ENCODE measurements around the gene WNT7B. TPM values are rescaled to one million over a fixed set of nuclear protein-coding genes. Genes with fewer than 3 reads are reported as not detected.

WNT7B gene
- total and polyA plus RNA-seq, 10 donors, result not detected

DNA sequence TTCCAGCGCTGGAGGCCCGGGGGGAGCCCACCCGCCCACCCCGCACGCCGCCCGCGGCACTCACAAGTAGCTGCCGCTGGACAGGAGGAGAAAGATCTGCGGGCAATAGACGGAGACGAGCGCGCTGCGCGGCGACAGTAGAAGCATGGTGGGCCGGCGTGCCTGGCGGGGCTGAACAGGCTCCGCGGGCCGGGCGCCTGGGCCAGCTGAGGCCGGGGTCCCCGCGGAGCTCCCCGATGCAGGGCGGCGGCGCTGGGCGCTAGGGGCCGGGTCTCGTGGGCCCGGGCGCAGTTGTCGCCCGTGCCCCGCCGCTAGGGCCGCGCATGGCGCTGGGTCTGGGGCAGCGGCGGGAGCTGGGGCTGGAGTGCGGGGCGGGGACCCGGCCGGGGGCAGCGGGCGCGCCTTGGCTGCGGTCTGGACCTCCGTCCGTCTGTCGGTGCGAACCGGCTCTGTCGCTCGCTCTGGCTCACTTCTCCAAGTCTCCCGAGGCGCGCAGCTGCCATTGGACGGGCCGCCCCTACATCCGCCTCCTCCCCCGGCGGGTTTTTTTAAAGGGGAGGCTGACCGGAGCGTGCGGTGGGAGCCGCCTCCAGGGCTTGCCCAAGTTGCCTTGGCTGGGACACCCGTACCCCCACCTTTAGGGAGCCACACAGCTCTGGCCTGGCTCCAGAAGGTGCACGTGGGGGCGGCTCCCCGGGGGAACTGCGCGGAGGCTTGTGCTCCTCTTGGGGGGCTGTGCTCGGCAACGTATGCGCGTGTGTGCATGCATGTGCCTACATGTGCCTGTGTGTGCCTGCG lies 4.7 kb downstream of the WNT7B start:
- WGBS, 5 donors, result 11 to 44% (median 13%) methylated on average over 15 to 83 of the region's 83 CpGs
- Histone ChIP-seq H3K4me3 (peak overlapping the region in 3 of 8 donors; percentile 11 to 38 (median 15)), H3K4me1 (peaks cover 14 to 56% (median 38%) of the 10 kb centered on the region in 6 donors), H3K27ac (no peak overlapping the region), H3K9me3 (no peaks in the 10 kb centered on the region), H3K36me3 (no peaks in the 10 kb centered on the region), H3K27me3 (replicated peaks in 1 of 7) (peaks cover 0 to 100% (median 96%) of the 10 kb centered on the region in 7 donors)
- no peak for DNase-seq
- intact Hi-C loops (cut with DNase I; ENCODE audit: low total_unique reads), result no loop called here
- TF ChIP-seq POLR2A (IDR thresholded peaks at IDR 0.05), result no peak
- TF ChIP-seq, protein P1, sequence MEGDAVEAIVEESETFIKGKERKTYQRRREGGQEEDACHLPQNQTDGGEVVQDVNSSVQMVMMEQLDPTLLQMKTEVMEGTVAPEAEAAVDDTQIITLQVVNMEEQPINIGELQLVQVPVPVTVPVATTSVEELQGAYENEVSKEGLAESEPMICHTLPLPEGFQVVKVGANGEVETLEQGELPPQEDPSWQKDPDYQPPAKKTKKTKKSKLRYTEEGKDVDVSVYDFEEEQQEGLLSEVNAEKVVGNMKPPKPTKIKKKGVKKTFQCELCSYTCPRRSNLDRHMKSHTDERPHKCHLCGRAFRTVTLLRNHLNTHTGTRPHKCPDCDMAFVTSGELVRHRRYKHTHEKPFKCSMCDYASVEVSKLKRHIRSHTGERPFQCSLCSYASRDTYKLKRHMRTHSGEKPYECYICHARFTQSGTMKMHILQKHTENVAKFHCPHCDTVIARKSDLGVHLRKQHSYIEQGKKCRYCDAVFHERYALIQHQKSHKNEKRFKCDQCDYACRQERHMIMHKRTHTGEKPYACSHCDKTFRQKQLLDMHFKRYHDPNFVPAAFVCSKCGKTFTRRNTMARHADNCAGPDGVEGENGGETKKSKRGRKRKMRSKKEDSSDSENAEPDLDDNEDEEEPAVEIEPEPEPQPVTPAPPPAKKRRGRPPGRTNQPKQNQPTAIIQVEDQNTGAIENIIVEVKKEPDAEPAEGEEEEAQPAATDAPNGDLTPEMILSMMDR (IDR thresholded peaks at IDR 0.05 in 8 of 11, conservative IDR thresholded peaks at IDR 0.05 in 3 of 11), result no peak

DNA sequence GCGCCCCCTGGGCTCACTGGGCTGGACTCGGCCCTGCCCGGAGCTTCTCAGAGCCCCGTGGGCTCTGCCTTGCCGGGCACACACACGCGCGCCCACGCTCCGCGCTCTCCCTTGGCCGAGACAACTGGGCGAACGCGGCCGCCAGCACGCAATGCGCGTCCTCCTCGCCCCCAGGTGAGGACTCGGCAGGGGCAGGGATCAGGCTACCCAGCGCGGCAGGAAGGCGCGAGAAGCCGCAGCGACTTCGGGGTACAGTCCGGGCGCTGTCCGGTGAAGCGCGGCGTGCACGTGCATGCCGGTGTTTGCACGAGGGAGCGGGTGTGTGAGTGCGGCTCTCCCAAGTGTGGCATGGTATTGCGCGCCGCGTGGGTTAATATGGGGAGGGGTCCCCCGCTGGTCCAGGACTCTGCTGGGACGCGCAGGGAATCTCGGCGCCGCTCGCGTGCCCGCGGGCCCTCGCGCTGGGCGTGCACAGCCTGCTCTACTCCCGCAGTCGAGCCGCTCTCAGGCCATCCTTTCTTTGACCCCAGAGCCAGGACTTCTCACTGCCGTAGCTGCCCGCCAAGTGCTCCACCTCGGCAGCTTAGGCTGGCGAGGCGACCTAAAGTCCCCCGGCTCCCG lies 5.4 kb downstream of the WNT7B start:
- peaks cover 0 to 100% (median 95%) of the 10 kb centered on the region in 7 donors for H3K27me3 ChIP-seq (replicated peaks in 1 of 7)
- TF ChIP-seq, protein P1 (IDR thresholded peaks at IDR 0.05 in 8 of 11, conservative IDR thresholded peaks at IDR 0.05 in 3 of 11), result no peak
- no peak for DNase-seq
- intact Hi-C loops (cut with DNase I; ENCODE audit: low total_unique reads), result no loop called here
- H3K4me3 ChIP-seq, result peak overlapping the region in 5 of 8 donors; percentile 9 to 38 (median 11)
- 3 to 12% (median 4%) methylated on average over 35 to 66 of the region's 66 CpGs for whole genome bisulfite sequencing, 5 donors
- peaks cover 14 to 49% (median 31%) of the 10 kb centered on the region in 6 donors for H3K4me1 ChIP-seq
- no peaks in the 10 kb centered on the region for H3K36me3 ChIP-seq
- no peaks in the 10 kb centered on the region for H3K9me3 ChIP-seq
- H3K27ac ChIP-seq, result no peak overlapping the region

DNA sequence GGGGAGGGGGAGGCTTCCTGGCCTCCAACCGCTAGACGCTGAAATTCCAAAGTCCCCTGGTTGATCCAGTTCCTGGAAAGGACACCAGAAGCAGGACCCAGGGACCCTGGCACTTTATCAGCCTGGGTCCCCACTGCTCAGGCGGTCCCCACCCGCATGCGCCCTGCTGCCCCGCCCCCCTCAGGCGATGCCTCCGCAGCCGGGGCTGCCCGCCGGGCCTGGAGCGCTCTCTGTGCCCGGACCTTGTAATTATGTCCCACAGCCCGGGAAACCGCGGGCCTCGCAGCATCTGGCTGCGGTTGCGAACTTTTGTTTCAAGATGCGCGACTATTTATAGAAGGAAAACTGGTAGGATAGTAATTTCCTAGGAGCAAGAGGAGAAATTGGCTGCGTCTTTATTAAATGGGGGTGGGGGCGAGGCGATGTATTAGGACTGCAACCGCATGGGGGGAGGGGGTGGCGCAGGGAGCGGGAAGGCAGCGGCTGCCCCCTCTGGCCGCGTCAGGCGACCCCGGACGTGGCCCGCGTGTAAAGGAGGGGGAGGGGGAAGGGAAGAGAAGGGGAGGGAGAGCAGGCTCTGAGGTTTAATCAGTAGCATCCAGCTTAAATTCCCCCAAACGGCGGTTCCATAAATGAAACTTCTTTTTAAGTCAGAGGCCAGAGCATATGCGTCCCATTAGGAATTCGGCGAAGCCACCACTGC lies 6.1 kb downstream of the WNT7B start:
- Histone ChIP-seq H3K36me3 (no peaks in the 10 kb centered on the region), H3K9me3 (no peaks in the 10 kb centered on the region), H3K4me3 (peak overlapping the region in 4 of 8 donors; percentile 9 to 38 (median 12)), H3K4me1 (peaks cover 14 to 45% (median 26%) of the 10 kb centered on the region in 6 donors), H3K27ac (no peak overlapping the region), H3K27me3 (replicated peaks in 1 of 7) (peaks cover 0 to 100% (median 95%) of the 10 kb centered on the region in 7 donors)
- TF ChIP-seq POLR2A (IDR thresholded peaks at IDR 0.05) (no peak), POLR2AphosphoS5 (IDR thresholded peaks at IDR 0.05) (no peak)
- TF ChIP-seq, protein P1 (IDR thresholded peaks at IDR 0.05 in 8 of 11, conservative IDR thresholded peaks at IDR 0.05 in 3 of 11), result no peak
- intact Hi-C loops (cut with DNase I; ENCODE audit: low total_unique reads), result no loop called here
- no peak for DNase-seq
- WGBS, 5 donors, result 1 to 3% (median 2%) methylated on average over 36 to 40 of the region's 40 CpGs

Measured in spleen (tissue), 11 donors.